Measurements from ENCODE around the gene ENTPD2.

Gene ENTPD2

GRCh38 chr9:137021979-137022661, 31.7 kb downstream of the ENTPD2 start:
- no peaks in the 10 kb centered on the region for H3K27me3 ChIP-seq (ENCODE audit: insufficient read depth, low read length)
- no peak overlapping the region for H2AFZ ChIP-seq (ENCODE audit: low read depth, low read length)
- H3K36me3 ChIP-seq (ENCODE audit: insufficient read depth, low read length): peaks cover under 1% of the 10 kb centered on the region
- H3K9me3 ChIP-seq (ENCODE audit: low read length): peaks cover 2% of the 10 kb centered on the region
- peaks cover 25% of the 10 kb centered on the region for H3K4me1 ChIP-seq (ENCODE audit: insufficient read depth, low read length)
- H3K4me3 ChIP-seq (ENCODE audit: low read length): no peak overlapping the region

GRCh38 chr9:137021568-137021978, 32.3 kb downstream of the ENTPD2 start:
- Histone ChIP-seq H3K4me1 (ENCODE audit: insufficient read depth, low read length) (peaks cover 20% of the 10 kb centered on the region), H3K27me3 (ENCODE audit: insufficient read depth, low read length) (no peaks in the 10 kb centered on the region), H3K36me3 (ENCODE audit: insufficient read depth, low read length) (peaks cover 6% of the 10 kb centered on the region), H2AFZ (ENCODE audit: low read depth, low read length) (no peak overlapping the region), H3K9me3 (ENCODE audit: low read length) (peaks cover 2% of the 10 kb centered on the region), H3K4me3 (ENCODE audit: low read length) (no peak overlapping the region)

GRCh38 chr9:137020771-137021567, 32.9 kb downstream of the ENTPD2 start:
- Histone ChIP-seq H3K4me1 (ENCODE audit: insufficient read depth, low read length) (peaks cover 14% of the 10 kb centered on the region), H3K9me3 (ENCODE audit: low read length) (peaks cover 2% of the 10 kb centered on the region), H3K27me3 (ENCODE audit: insufficient read depth, low read length) (no peaks in the 10 kb centered on the region), H2AFZ (ENCODE audit: low read depth, low read length) (no peak overlapping the region), H3K4me3 (ENCODE audit: low read length) (no peak overlapping the region), H3K36me3 (ENCODE audit: insufficient read depth, low read length) (peaks cover 9% of the 10 kb centered on the region)

GRCh38 chr9:137019891-137020683, 33.8 kb downstream of the ENTPD2 start:
- Histone ChIP-seq H3K9me3 (ENCODE audit: low read length) (peaks cover 2% of the 10 kb centered on the region), H3K4me1 (ENCODE audit: insufficient read depth, low read length) (peaks cover 5% of the 10 kb centered on the region), H3K4me3 (ENCODE audit: low read length) (no peak overlapping the region), H2AFZ (ENCODE audit: low read depth, low read length) (no peak overlapping the region), H3K36me3 (ENCODE audit: insufficient read depth, low read length) (peaks cover 16% of the 10 kb centered on the region), H3K27me3 (ENCODE audit: insufficient read depth, low read length) (no peaks in the 10 kb centered on the region)

GRCh38 chr9:137018761-137019559, 34.9 kb downstream of the ENTPD2 start:
- H3K4me1 ChIP-seq (ENCODE audit: insufficient read depth, low read length): peaks cover 3% of the 10 kb centered on the region
- H3K27me3 ChIP-seq (ENCODE audit: insufficient read depth, low read length): no peaks in the 10 kb centered on the region
- H3K36me3 ChIP-seq (ENCODE audit: insufficient read depth, low read length): peaks cover 25% of the 10 kb centered on the region
- H3K4me3 ChIP-seq (ENCODE audit: low read length): no peak overlapping the region
- H3K9me3 ChIP-seq (ENCODE audit: low read length): peaks cover 2% of the 10 kb centered on the region
- no peak overlapping the region for H2AFZ ChIP-seq (ENCODE audit: low read depth, low read length)

GRCh38 chr9:137017791-137018497, 35.9 kb downstream of the ENTPD2 start:
- Histone ChIP-seq H3K4me3 (ENCODE audit: low read length) (no peak overlapping the region), H3K27me3 (ENCODE audit: insufficient read depth, low read length) (no peaks in the 10 kb centered on the region), H3K4me1 (ENCODE audit: insufficient read depth, low read length) (no peaks in the 10 kb centered on the region), H3K36me3 (ENCODE audit: insufficient read depth, low read length) (peaks cover 32% of the 10 kb centered on the region), H3K9me3 (ENCODE audit: low read length) (peaks cover 2% of the 10 kb centered on the region), H2AFZ (ENCODE audit: low read depth, low read length) (no peak overlapping the region)

GRCh38 chr9:137017071-137017470, 36.8 kb downstream of the ENTPD2 start:
- peaks cover 38% of the 10 kb centered on the region for H3K36me3 ChIP-seq (ENCODE audit: insufficient read depth, low read length)
- H3K27me3 ChIP-seq (ENCODE audit: insufficient read depth, low read length): no peaks in the 10 kb centered on the region
- no peak overlapping the region for H3K4me3 ChIP-seq (ENCODE audit: low read length)
- H2AFZ ChIP-seq (ENCODE audit: low read depth, low read length): no peak overlapping the region
- no peaks in the 10 kb centered on the region for H3K4me1 ChIP-seq (ENCODE audit: insufficient read depth, low read length)
- H3K9me3 ChIP-seq (ENCODE audit: low read length): peaks cover 2% of the 10 kb centered on the region

- Histone ChIP-seq H2AFZ (ENCODE audit: low read depth, low read length) (no peak overlapping the region), H3K4me1 (ENCODE audit: insufficient read depth, low read length) (no peaks in the 10 kb centered on the region), H3K36me3 (ENCODE audit: insufficient read depth, low read length) (peaks cover 42% of the 10 kb centered on the region), H3K27me3 (ENCODE audit: insufficient read depth, low read length) (no peaks in the 10 kb centered on the region), H3K9me3 (ENCODE audit: low read length) (peaks cover 2% of the 10 kb centered on the region), H3K4me3 (ENCODE audit: low read length) (no peak overlapping the region)
These were observed 37.4 kb downstream of the ENTPD2 start for GRCh38 chr9:137016436-137016835.

GRCh38 chr9:137015976-137016375, 37.9 kb downstream of the ENTPD2 start:
- Histone ChIP-seq H3K4me1 (ENCODE audit: insufficient read depth, low read length) (no peaks in the 10 kb centered on the region), H3K9me3 (ENCODE audit: low read length) (peaks cover 2% of the 10 kb centered on the region), H3K36me3 (ENCODE audit: insufficient read depth, low read length) (peaks cover 42% of the 10 kb centered on the region), H2AFZ (ENCODE audit: low read depth, low read length) (no peak overlapping the region), H3K4me3 (ENCODE audit: low read length) (no peak overlapping the region), H3K27me3 (ENCODE audit: insufficient read depth, low read length) (no peaks in the 10 kb centered on the region)

GRCh38 chr9:137015540-137015930, 38.3 kb downstream of the ENTPD2 start:
- H3K27me3 ChIP-seq (ENCODE audit: insufficient read depth, low read length): no peaks in the 10 kb centered on the region
- H3K36me3 ChIP-seq (ENCODE audit: insufficient read depth, low read length): peaks cover 42% of the 10 kb centered on the region
- H2AFZ ChIP-seq (ENCODE audit: low read depth, low read length): no peak overlapping the region
- H3K9me3 ChIP-seq (ENCODE audit: low read length): peaks cover 2% of the 10 kb centered on the region
- no peak overlapping the region for H3K4me3 ChIP-seq (ENCODE audit: low read length)
- H3K4me1 ChIP-seq (ENCODE audit: insufficient read depth, low read length): no peaks in the 10 kb centered on the region

- H3K4me1 ChIP-seq (ENCODE audit: insufficient read depth, low read length): no peaks in the 10 kb centered on the region
- H2AFZ ChIP-seq (ENCODE audit: low read depth, low read length): no peak overlapping the region
- H3K9me3 ChIP-seq (ENCODE audit: low read length): peaks cover 2% of the 10 kb centered on the region
- no peaks in the 10 kb centered on the region for H3K27me3 ChIP-seq (ENCODE audit: insufficient read depth, low read length)
- H3K4me3 ChIP-seq (ENCODE audit: low read length): no peak overlapping the region
- H3K36me3 ChIP-seq (ENCODE audit: insufficient read depth, low read length): peaks cover 42% of the 10 kb centered on the region
These were observed 38.9 kb downstream of the ENTPD2 start for GRCh38 chr9:137014776-137015539.

All from neuron (in vitro differentiated cells).